K562 (cell line): Measurements from ENCODE around the gene ENKD1. TPM values are rescaled to one million over a fixed set of nuclear protein-coding genes. Genes with fewer than 3 reads are reported as not detected.

Experiments used
- ATAC-seq: fragments of 200-7000 bp; cut with Tn5 transposase; 3 replicates; pipeline ENCODE4 v1.9.1; 2020; ENCODE audit warnings: moderate library complexity
- BruUV-seq: library from RNA; stranded (reverse); fragments of 400-500 nt; replicated peaks from 2 replicates; lab custom pipeline; 2021; lab: Mats Ljungman, UMichigan
- CTCF ChIA-PET: fragments of 300-600 bp; formaldehyde crosslinking; extraction: SDS; loops from one replicate; lab custom pipeline; 2021; ENCODE audit warnings: low intra/inter-chr PET ratio; lab: Yijun Ruan, JAX
- POLR2A ChIA-PET: fragments of 300-600, 350-650 bp; sonication (Branson Sonifier 250); formaldehyde crosslinking; extraction: SDS; loops from one replicate; lab custom pipeline; 2021; ENCODE audit warnings: antibody characterized with exemption, inconsistent platforms; lab: Yijun Ruan, JAX
- DNase-seq, 4 experiments: peaks; one replicate each; pipeline versions ENCODE4 v3.0.0 to v3.0.0-alpha.2; 2011 to 2018; ENCODE audit warnings: low spot score in 3 of 4, mixed read lengths in 3 of 4; ENCODE audit errors: extremely low read depth in 1 of 4
- FAIRE-seq: peaks from 2 replicates; lab custom pipeline; 2011; peaks lifted over from hg19 to GRCh38; lab: Jason Lieb, UNC
- H2AFZ ChIP-seq: 2 replicates; pipeline ENCODE4 v1.6.0; 2011; ENCODE audit warnings: low read depth, low read length, control low read depth, inconsistent platforms
- H3K27ac ChIP-seq: fragments of 200-600 bp; 3 replicates; pipeline ENCODE4 v1.8.0; 2011; ENCODE audit warnings: low read depth, mild to moderate bottlenecking, control low read depth, inconsistent platforms, low read length, moderate library complexity, mixed read lengths; ENCODE audit errors: extremely low read depth
- H3K27me3 ChIP-seq, 2 experiments: fragments of 300-600 bp in 1 of 2; 2 replicates in 1 of 2; 3 replicates in 1 of 2; pipeline versions ENCODE4 v1.6.0 to v1.8.0; 2011; ENCODE audit warnings: inconsistent platforms in 2 of 2, low read length in 2 of 2, mild to moderate bottlenecking in 1 of 2, mixed read lengths in 1 of 2, moderate library complexity in 1 of 2; ENCODE audit not compliant: control insufficient read depth in 2 of 2, insufficient read depth in 2 of 2
- H3K36me3 ChIP-seq: fragments of 300-600 bp; 3 replicates; pipeline ENCODE4 v1.8.0; 2011; ENCODE audit warnings: mild to moderate bottlenecking, low read length, inconsistent platforms; ENCODE audit not compliant: control insufficient read depth, insufficient read depth
- H3K4me1 ChIP-seq, 2 experiments: fragments of 200-600 bp in 1 of 2; replicated peaks in 1 of 2; 2 replicates in 1 of 2; 3 replicates in 1 of 2; pipeline versions ENCODE4 v1.5.1 to v1.8.0; 2011; ENCODE audit warnings: inconsistent platforms in 2 of 2, low read length in 2 of 2, mild to moderate bottlenecking in 1 of 2, mixed read lengths in 1 of 2, moderate library complexity in 1 of 2; ENCODE audit not compliant: control insufficient read depth in 2 of 2, insufficient read depth in 2 of 2
- H3K4me2 ChIP-seq: 2 replicates; pipeline ENCODE4 v1.6.1; 2011; ENCODE audit warnings: low read length, control low read depth, inconsistent platforms, mixed read lengths; ENCODE audit not compliant: insufficient read depth
- H3K4me3 ChIP-seq: fragments of 200-600 bp; sonication (generic), shearing (Covaris generic); 2 replicates; pipeline ENCODE4 v1.5.1; 2016; ENCODE audit warnings: control low read depth, inconsistent platforms
- H3K79me2 ChIP-seq: fragments of 200-600 bp; 3 replicates; pipeline ENCODE4 v1.8.0; 2011; ENCODE audit warnings: low read length, inconsistent platforms; ENCODE audit not compliant: control insufficient read depth, insufficient read depth
- H3K9ac ChIP-seq, 2 experiments: 2 replicates each; pipeline versions ENCODE4 v1.6.0 to v1.6.1; 2011; ENCODE audit warnings: low read depth in 2 of 2, low read length in 2 of 2, control low read depth in 1 of 2, inconsistent platforms in 1 of 2, mild to moderate bottlenecking in 1 of 2, mixed read lengths in 1 of 2; ENCODE audit not compliant: insufficient read depth in 1 of 2
- H3K9me1 ChIP-seq: one replicate; pipeline ENCODE4 v1.6.0; 2011; ENCODE audit warnings: inconsistent platforms, mild to moderate bottlenecking, low read length, moderate library complexity; ENCODE audit not compliant: control insufficient read depth, insufficient read depth
- H3K9me3 ChIP-seq: replicated peaks from 2 replicates; pipeline ENCODE4 v1.5.1; 2011; ENCODE audit warnings: low read depth, low read length, inconsistent platforms; ENCODE audit not compliant: control insufficient read depth, insufficient read depth
- H4K20me1 ChIP-seq: replicated peaks from 2 replicates; pipeline ENCODE4 v1.6.1; 2011; ENCODE audit warnings: low read length, inconsistent platforms, mixed read lengths; ENCODE audit not compliant: control insufficient read depth, insufficient read depth
- BCLAF1 ChIP-seq, 2 experiments: fragments of 450-650 bp in 1 of 2; IDR thresholded peaks; 2 replicates each; pipeline ENCODE4 v1.6.1; 2011 to 2017; ENCODE audit warnings: low read depth in 2 of 2, antibody characterized with exemption in 1 of 2, borderline replicate concordance in 1 of 2, low read length in 1 of 2, mild to moderate bottlenecking in 1 of 2, mixed read lengths in 1 of 2; ENCODE audit not compliant: control insufficient read depth in 1 of 2
- MCM2 ChIP-seq: fragments of 450-650 bp; IDR thresholded peaks from 2 replicates; pipeline ENCODE4 v1.6.1; 2017; ENCODE audit warnings: low read depth, mild to moderate bottlenecking
- MGA ChIP-seq: fragments of 450-650 bp; IDR thresholded peaks from 2 replicates; pipeline ENCODE4 v1.6.1; 2016; ENCODE audit warnings: mild to moderate bottlenecking, moderate library complexity
- SMARCA5 ChIP-seq: fragments of 450-650 bp; IDR thresholded peaks from 2 replicates; pipeline ENCODE4 v1.6.1; 2016
- TBP ChIP-seq: optimal IDR thresholded peaks from 2 replicates; pipeline ENCODE3; 2011; ENCODE audit warnings: low read depth, low read length, improper control_type of control experiment
- ZNF780A ChIP-seq: fragments of 250-450 bp; sonication (Bioruptor Pico); IDR thresholded peaks from 2 replicates; pipeline ENCODE4 v1.5.0; 2021; ENCODE audit warnings: mild to moderate bottlenecking
- WGBS: fragments of 100-300 bp; shearing (Covaris generic); methylation state at CpG from one replicate; pipeline ENCODE4 v1.1.6; 2016; ENCODE audit warnings: low coverage, mixed read lengths; ENCODE audit not compliant: insufficient coverage; ENCODE audit errors: missing lambda C conversion rate; 5-methylcytosine and 5-hydroxymethylcytosine counted together
- in situ Hi-C: fragments of 300-500 bp; cut with MboI; formaldehyde crosslinking; loops from 4 replicates; pipeline ENCODE4 v1.15.0; 2018; ENCODE audit warnings: inconsistent platforms, mixed read lengths
- intact Hi-C: fragments of 100-400 bp; cut with micrococcal nuclease; formaldehyde crosslinking; loops from 2 replicates; pipeline ENCODE4 v1.14.2; 2022
- polyA plus RNA-seq, 8 experiments: library from polyadenylated mRNA; depleted of rRNA in 4 of 8; stranded (reverse) in 5 of 8; unstranded in 3 of 8; fragments of >200 nt; fragmentation: Nextera tagmentation in 2 of 8; fragmentation: Illumina TruSeq in 1 of 8; extraction: Ambion mirVana in 2 of 8; extraction: Trizol in 1 of 8; gene quantifications; 2 replicates each; pipeline versions ENCODE4 v1.2.1 to v1.2.3, GENCODE V29; 2011 to 2014; ENCODE audit warnings: inconsistent platforms in 1 of 8, missing spikeins in 1 of 8
- total RNA-seq, 7 experiments: library from RNA; depleted of rRNA in 6 of 7; stranded (reverse); fragments of >200 nt in 6 of 7; fragmentation: Illumina TruSeq in 2 of 7; extraction: Trizol in 2 of 7; gene quantifications; 2 replicates each; pipeline versions ENCODE4 v1.2.1 to v1.2.3, GENCODE V29; 2011 to 2021; ENCODE audit warnings: low replicate concordance in 1 of 7

Gene ENKD1
- total and polyA plus RNA-seq, 9 of the 15 experiments (the other 6 are each of a cell fraction or from before 2014, with no cell fraction given), result 1.1 to 26.9 (median 8.3) TPM

- intact Hi-C loops (loop anchor here (2.0 kb wide), 1 partner anchor 103 kb away; the partner anchor contains the start of gene CTCF), in situ Hi-C loops (loop anchor here (5.0 kb wide), 1 partner anchor 261 kb away; no protein-coding TSS in a partner anchor)
- Histone ChIP-seq H3K79me2 (peaks cover 3% of the 10 kb centered on the region; the same call in 1 of the 3 replicates), H3K27ac (peak overlapping the region; percentile 59; the same call in 1 of the 3 replicates), H3K9me3 (no peaks in the 10 kb centered on the region), H4K20me1 (peaks cover 2% of the 10 kb centered on the region; the same call in 1 of the 2 replicates), H3K9ac (peak overlapping the region; percentile 63 to 95), H3K4me1 (peaks cover 14 to 53% of the 10 kb centered on the region in 2 experiments), H3K27me3 (no peaks in the 10 kb centered on the region), H3K9me1 (no peaks in the 10 kb centered on the region), H3K36me3 (peaks cover 7% of the 10 kb centered on the region; the same call in 2 of the 3 replicates), H2AFZ (peak overlapping the region; percentile 99), H3K4me2 (peak overlapping the region; percentile 74), H3K4me3 (peak overlapping the region; percentile 78)
- ATAC-seq (peak; percentile 56), FAIRE-seq (no peak), DNase-seq (peak; percentile 61 to 80 (median 70))
- no TSS peak for BruUV-seq
- CTCF ChIA-PET, result interaction anchor here (0.6 kb wide), 1 partner anchor 184 kb away, joined by 6 read pairs; no protein-coding TSS in a partner anchor
- POLR2A ChIA-PET, result interaction anchor here (0.6 to 1.5 kb wide), 3 partner anchors 17 to 140 kb away, joined by 3 to 6 read pairs (median 3); no protein-coding TSS in a partner anchor
- WGBS, result 1% methylated on average over 18 of the region's 46 CpGs
- TF ChIP-seq SMARCA5, result no peak
- TF ChIP-seq ZNF780A (CRISPR knock-in tag), result no peak
- TF ChIP-seq TBP, result no peak
- no peak for TF ChIP-seq MCM2
- peak; percentile 58; the same call in 1 of the 2 replicates for TF ChIP-seq MGA
- no peak for TF ChIP-seq BCLAF1 (IDR thresholded peaks at IDR 0.05; ENCODE audit: borderline replicate concordance in 1 of 2, control insufficient read depth in 1 of 2, low read depth in 2 of 2, low read length in 1 of 2)
These were observed 458 bp downstream of the ENKD1 start for GRCh38 chr16:67666032-67666551.
